Stimulated activated CD4-positive, alpha-beta T cell treated with anti-CD3 and anti-CD28 coated beads, Interleukin-1b, Interleukin-23, amount 100 ng/mL, for 24 hours (primary cell): Measurements from ENCODE around the gene C12orf56.
"Not testable (repeated sequence)": the region's sequence is repeated elsewhere in the genome, so short reads cannot be mapped to it uniquely, and the experiment has no call there.

ENCODE experiments used
- DNase-seq, 4 experiments: peaks; one replicate each; pipeline ENCODE4 v3.0.0-alpha.2; 2020; ENCODE audit warnings: low read depth in 4 of 4, low spot score in 1 of 4

C12orf56 gene

GRCh38 chr12:64318605-64319004 lies 72.0 kb downstream of the C12orf56 start:
- no peak for DNase-seq

GRCh38 chr12:64311877-64312276 lies 78.7 kb downstream of the C12orf56 start:
- no peak for DNase-seq

- no peak for DNase-seq
Measured at GRCh38 chr12:64304571-64304970, 86.0 kb downstream of the C12orf56 start.

GRCh38 chr12:64299628-64300027 lies 90.9 kb downstream of the C12orf56 start:
- DNase-seq: no peak

- no peak for DNase-seq
Measured at GRCh38 chr12:64296301-64296700, 94.3 kb downstream of the C12orf56 start.

- DNase-seq: no peak
Measured at GRCh38 chr12:64293654-64294364, 96.7 kb downstream of the C12orf56 start.

GRCh38 chr12:64293174-64293573 lies 97.4 kb downstream of the C12orf56 start:
- DNase-seq: not testable (repeated sequence)

GRCh38 chr12:64286521-64286920 lies 104.0 kb downstream of the C12orf56 start:
- DNase-seq: no peak

- DNase-seq: no peak
Measured at GRCh38 chr12:64284256-64284655, 106.3 kb downstream of the C12orf56 start.

- no peak for DNase-seq
Measured at GRCh38 chr12:64278421-64278820, 112.1 kb downstream of the C12orf56 start.

- DNase-seq: no peak
Measured at GRCh38 chr12:64273527-64274403, 116.8 kb downstream of the C12orf56 start.

GRCh38 chr12:64270411-64270810 lies 120.1 kb downstream of the C12orf56 start:
- DNase-seq: no peak

GRCh38 chr12:64269161-64269560 lies 121.4 kb downstream of the C12orf56 start:
- DNase-seq: no peak

- no peak for DNase-seq
Measured at GRCh38 chr12:64268409-64268808, 122.1 kb downstream of the C12orf56 start.

- DNase-seq: no peak
Measured at GRCh38 chr12:64265839-64266238, 124.7 kb downstream of the C12orf56 start.

GRCh38 chr12:64261813-64262212 lies 128.7 kb downstream of the C12orf56 start:
- DNase-seq: no peak

GRCh38 chr12:64258576-64258975 lies 132.0 kb downstream of the C12orf56 start:
- DNase-seq: no peak

GRCh38 chr12:64256166-64256800 lies 134.3 kb downstream of the C12orf56 start:
- DNase-seq: peak in 1 of 4 experiments; percentile 2

- DNase-seq: no peak
Measured at GRCh38 chr12:64255249-64255648, 135.3 kb downstream of the C12orf56 start.

GRCh38 chr12:64253356-64253755 lies 137.2 kb downstream of the C12orf56 start:
- DNase-seq: no peak

- DNase-seq: no peak
Measured at GRCh38 chr12:64252681-64253080, 137.9 kb downstream of the C12orf56 start.

- no peak for DNase-seq
Measured at GRCh38 chr12:64243809-64244208, 146.7 kb downstream of the C12orf56 start.
